Colonic mucosa (tissue), 4 donors: Measurements from ENCODE around the gene MMD. TPM values are rescaled to one million over a fixed set of nuclear protein-coding genes. Genes with fewer than 3 reads are reported as not detected.
A peak's percentile ranks its signal among the peaks of the same experiment; 100 is the strongest.

Source experiments
- DNase-seq: peaks from one replicate; pipeline ENCODE4 v3.0.0-alpha.2; 2020
- H3K27ac ChIP-seq: fragments of 200-600 bp; one replicate; pipeline ENCODE4 v1.8.0; 2021
- H3K27me3 ChIP-seq: fragments of 200-600 bp; one replicate; pipeline ENCODE4 v1.8.0; 2021
- H3K36me3 ChIP-seq: fragments of 200-600 bp; one replicate; pipeline ENCODE4 v1.8.0; 2021
- H3K4me1 ChIP-seq: fragments of 200-600 bp; one replicate; pipeline ENCODE4 v1.8.0; 2021; ENCODE audit warnings: mild to moderate bottlenecking
- H3K4me3 ChIP-seq: fragments of 200-600 bp; one replicate; pipeline ENCODE4 v1.8.0; 2021
- H3K9ac ChIP-seq, 2 donors: one replicate each; pipeline ENCODE4 v1.7.0; 2013; ENCODE audit warnings: control low read depth in 2 of 2, low read depth in 2 of 2, low read length in 2 of 2
- H3K9me3 ChIP-seq: fragments of 200-600 bp; one replicate; pipeline ENCODE4 v1.8.0; 2021
- intact Hi-C: fragments of 100-400 bp; cut with DNase I; formaldehyde crosslinking; loops from one replicate; pipeline ENCODE4 v1.14.1; 2022
- total RNA-seq, 2 donors: library from RNA; stranded (reverse); fragmentation: NEBNext Ultra II Directional in 1 of 2; extraction: Animal tissue kit (Norgen Biotek cat#: 25700) in 1 of 2; gene quantifications; one replicate each; pipeline ENCODE4 v1.2.1, GENCODE V29; 2021
- TF ChIP-seq, protein P1 (sequence below): fragments of 200-600 bp; IDR thresholded peaks from one replicate; pipeline ENCODE4 v1.8.0; 2022; ENCODE audit warnings: antibody characterized with exemption, mild to moderate bottlenecking
- donor health status: healthy.
- donor health status: DM: no; HTN: no; CAD: no.
- donor health status: DM: no; HTN: no; CAD: no.

MMD gene
- total RNA-seq, 2 donors from 2014 or later, result 17.3 to 20.0 TPM

DNA sequence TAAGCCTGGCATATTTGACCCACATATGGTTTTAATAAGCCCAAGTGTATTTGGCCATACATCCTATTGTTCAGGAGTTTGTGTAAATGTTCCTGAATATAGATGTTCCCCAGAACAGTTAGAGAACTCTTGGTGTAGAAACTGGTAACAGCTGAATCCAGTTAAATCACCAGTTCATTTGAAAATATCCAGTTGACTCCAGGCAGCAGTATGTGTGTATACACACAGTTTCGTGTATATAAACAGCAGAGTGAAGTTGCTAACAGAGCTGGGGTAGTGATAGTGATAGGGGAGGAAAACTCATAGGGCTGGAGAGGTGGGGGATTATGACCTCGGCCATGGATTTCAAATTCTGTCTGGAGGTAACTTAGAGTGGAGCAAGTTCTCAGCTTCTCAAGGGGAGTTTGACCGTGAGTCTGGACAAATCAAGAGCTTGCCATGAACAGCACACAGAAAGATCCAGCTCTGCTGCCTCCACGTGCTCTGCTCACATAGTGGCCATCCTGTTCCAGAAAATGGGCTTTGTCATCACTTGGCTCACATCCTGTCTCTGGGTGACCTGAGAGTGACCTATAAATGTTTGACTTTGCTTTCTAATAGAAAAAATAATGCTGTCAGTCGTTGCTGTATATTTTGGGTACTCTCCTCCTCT is 30.6 kb upstream of the MMD start:
- no peaks in the 10 kb centered on the region for H3K36me3 ChIP-seq
- H3K27ac ChIP-seq, result peak overlapping the region; percentile 10
- H3K9ac ChIP-seq, result no peak overlapping the region
- intact Hi-C loops, result no loop called here
- TF ChIP-seq, protein P1, sequence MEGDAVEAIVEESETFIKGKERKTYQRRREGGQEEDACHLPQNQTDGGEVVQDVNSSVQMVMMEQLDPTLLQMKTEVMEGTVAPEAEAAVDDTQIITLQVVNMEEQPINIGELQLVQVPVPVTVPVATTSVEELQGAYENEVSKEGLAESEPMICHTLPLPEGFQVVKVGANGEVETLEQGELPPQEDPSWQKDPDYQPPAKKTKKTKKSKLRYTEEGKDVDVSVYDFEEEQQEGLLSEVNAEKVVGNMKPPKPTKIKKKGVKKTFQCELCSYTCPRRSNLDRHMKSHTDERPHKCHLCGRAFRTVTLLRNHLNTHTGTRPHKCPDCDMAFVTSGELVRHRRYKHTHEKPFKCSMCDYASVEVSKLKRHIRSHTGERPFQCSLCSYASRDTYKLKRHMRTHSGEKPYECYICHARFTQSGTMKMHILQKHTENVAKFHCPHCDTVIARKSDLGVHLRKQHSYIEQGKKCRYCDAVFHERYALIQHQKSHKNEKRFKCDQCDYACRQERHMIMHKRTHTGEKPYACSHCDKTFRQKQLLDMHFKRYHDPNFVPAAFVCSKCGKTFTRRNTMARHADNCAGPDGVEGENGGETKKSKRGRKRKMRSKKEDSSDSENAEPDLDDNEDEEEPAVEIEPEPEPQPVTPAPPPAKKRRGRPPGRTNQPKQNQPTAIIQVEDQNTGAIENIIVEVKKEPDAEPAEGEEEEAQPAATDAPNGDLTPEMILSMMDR, result no peak
- no peaks in the 10 kb centered on the region for H3K27me3 ChIP-seq
- DNase-seq, result peak; percentile 34
- no peaks in the 10 kb centered on the region for H3K9me3 ChIP-seq
- no peak overlapping the region for H3K4me3 ChIP-seq
- H3K4me1 ChIP-seq, result no peaks in the 10 kb centered on the region

DNA sequence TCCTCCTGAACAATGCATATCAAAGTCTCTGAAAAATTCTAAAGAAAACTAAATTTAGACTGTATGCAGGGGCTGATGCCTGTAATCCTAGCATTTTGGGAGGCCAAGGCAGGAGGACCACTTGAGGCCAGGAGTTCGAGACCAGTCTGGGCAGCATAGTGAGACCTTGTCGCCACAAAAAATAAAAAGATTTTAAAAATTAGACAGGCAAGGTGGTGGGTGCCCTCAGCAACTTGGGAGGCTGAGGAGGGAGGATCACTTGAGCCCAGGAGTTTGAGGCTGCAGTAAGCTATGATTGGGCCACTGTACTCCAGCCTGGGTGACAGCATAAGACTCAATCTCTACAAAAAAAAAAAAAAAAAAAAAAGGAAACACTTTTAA is 30.1 kb upstream of the MMD start:
- H3K4me3 ChIP-seq, result no peak overlapping the region

DNA sequence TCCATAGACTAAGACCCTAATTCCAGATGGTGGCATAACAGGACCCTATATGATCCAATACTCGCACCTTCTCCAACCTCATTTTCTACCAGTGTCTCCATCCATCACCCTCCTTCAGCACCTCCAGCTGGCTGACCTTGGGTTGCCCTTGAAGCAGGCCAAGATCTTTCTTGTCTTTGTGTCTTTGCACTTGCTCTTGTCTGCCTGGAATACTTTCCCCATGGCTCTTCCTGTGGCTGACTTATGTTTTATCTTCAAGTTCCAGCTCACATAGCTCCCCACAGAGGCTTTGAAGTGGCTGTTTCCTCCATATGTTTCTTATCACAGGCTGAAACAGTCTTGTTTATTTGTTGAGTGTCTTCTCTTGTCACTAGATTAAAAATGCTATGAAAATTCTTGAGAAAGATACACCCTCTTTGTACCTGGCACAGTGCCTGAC is 29.6 kb upstream of the MMD start:
- H3K27me3 ChIP-seq, result no peaks in the 10 kb centered on the region
- no peak overlapping the region for H3K9ac ChIP-seq
- no peaks in the 10 kb centered on the region for H3K4me1 ChIP-seq
- no peaks in the 10 kb centered on the region for H3K36me3 ChIP-seq
- no peak overlapping the region for H3K4me3 ChIP-seq
- TF ChIP-seq, protein P1, result no peak
- DNase-seq, result no peak
- H3K9me3 ChIP-seq, result no peaks in the 10 kb centered on the region
- peak overlapping the region; percentile 10 for H3K27ac ChIP-seq
- intact Hi-C loops, result no loop called here

More for the DNA sequence above, 30.1 kb upstream of the MMD start:
- H3K9me3 ChIP-seq, result no peaks in the 10 kb centered on the region
- TF ChIP-seq, protein P1, result no peak
- peak overlapping the region; percentile 10 for H3K27ac ChIP-seq
- H3K36me3 ChIP-seq, result no peaks in the 10 kb centered on the region
- no peaks in the 10 kb centered on the region for H3K4me1 ChIP-seq
- intact Hi-C loops, result no loop called here
- H3K27me3 ChIP-seq, result no peaks in the 10 kb centered on the region
- no peak for DNase-seq
- no peak overlapping the region for H3K9ac ChIP-seq

GRCh38 chr17:55450232-55450825 is 28.7 kb upstream of the MMD start:
- Histone ChIP-seq H3K9me3 (no peaks in the 10 kb centered on the region), H3K27me3 (no peaks in the 10 kb centered on the region), H3K36me3 (no peaks in the 10 kb centered on the region), H3K4me1 (no peaks in the 10 kb centered on the region), H3K27ac (no peak overlapping the region), H3K9ac (no peak overlapping the region), H3K4me3 (no peak overlapping the region)
- TF ChIP-seq, protein P1, result no peak
- DNase-seq, result no peak
- intact Hi-C loops, result no loop called here

DNA sequence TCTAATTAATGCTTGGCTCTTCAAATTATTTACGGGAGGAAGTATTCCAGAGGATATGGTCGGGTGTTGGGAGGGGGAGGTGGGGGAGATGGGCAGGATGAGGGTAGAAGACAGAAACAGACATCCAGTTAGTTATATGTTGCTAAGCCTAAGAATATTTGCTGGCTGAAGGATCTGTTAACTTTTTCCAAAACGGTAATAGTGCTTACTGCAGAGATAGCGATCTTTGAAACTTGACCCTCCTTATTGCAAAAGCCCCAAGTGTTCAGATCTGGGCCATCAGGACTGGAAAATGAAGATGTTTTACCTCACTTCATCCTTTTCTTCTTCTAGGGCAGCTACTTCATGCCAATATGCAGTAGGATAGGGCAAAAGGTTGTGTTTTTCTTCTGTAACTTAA is 27.0 kb upstream of the MMD start:
- H3K27me3 ChIP-seq, result no peaks in the 10 kb centered on the region
- intact Hi-C loops, result no loop called here
- no peak overlapping the region for H3K9ac ChIP-seq
- no peak for DNase-seq
- H3K36me3 ChIP-seq, result no peaks in the 10 kb centered on the region
- TF ChIP-seq, protein P1, result no peak
- no peak overlapping the region for H3K4me3 ChIP-seq
- no peaks in the 10 kb centered on the region for H3K4me1 ChIP-seq
- H3K9me3 ChIP-seq, result no peaks in the 10 kb centered on the region
- H3K27ac ChIP-seq, result no peak overlapping the region
